Esophagus squamous epithelium (tissue), 4 donors: ENCODE data around the gene SLC44A1.

Experiments
- CTCF ChIP-seq, 6 experiments: fragments of 450-650 bp in 4 of 6; fragments of 200-600 bp in 2 of 6; sonication (generic) in 2 of 6; IDR thresholded peaks; one replicate each; pipeline ENCODE4 v1.5.1; 2016 to 2019; ENCODE audit warnings: antibody characterized with exemption in 6 of 6, mild to moderate bottlenecking in 4 of 6, moderate library complexity in 4 of 6
- POLR2A ChIP-seq, 4 donors: fragments of 450-650 bp; IDR thresholded peaks; one replicate each; pipeline ENCODE4 v1.6.1; 2017; ENCODE audit warnings: antibody characterized with exemption in 4 of 4, mild to moderate bottlenecking in 4 of 4, moderate library complexity in 3 of 4

DNA sequence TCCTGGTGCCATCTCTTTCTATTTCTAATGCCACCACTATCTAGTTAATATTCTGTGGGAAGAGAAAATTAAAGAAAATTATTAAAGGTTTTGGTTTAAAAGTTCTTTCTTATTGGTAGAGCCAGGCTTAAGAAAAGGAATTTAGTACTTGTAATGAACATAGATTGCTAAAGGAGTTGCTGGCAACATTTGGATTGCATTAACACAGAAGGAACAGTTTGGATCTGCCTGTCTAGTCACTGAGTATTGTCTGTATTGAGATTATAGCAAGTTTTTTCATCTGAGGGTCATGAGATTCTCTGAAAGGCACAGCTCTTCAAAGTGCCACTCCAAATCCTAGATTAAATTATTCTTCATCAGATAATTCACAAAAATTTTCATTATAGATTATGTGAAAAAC is 235.4 kb downstream of the SLC44A1 start:
- TF ChIP-seq CTCF (IDR thresholded peaks at IDR 0.05) (no peak), POLR2A (IDR thresholded peaks at IDR 0.05) (no peak)
